Vagina (tissue), 2 donors: ENCODE data around the gene RCAN3. TPM values are rescaled to one million over a fixed set of nuclear protein-coding genes. Genes with fewer than 3 reads are reported as not detected.

Experiments used
- DNase-seq, 2 donors: peaks; one replicate each; pipeline ENCODE4 v3.0.0-alpha.2; 2017; ENCODE audit errors: extremely low spot score in 2 of 2
- H3K27ac ChIP-seq: fragments of 200-600 bp; sonication (generic); one replicate; pipeline ENCODE4 v1.5.1; 2019
- H3K27me3 ChIP-seq: fragments of 200-600 bp; sonication (generic); one replicate; pipeline ENCODE4 v1.5.1; 2019
- H3K36me3 ChIP-seq, 2 donors: fragments of 200-600 bp; sonication (generic); one replicate each; pipeline ENCODE4 v1.5.1; 2017 to 2019
- H3K4me1 ChIP-seq: fragments of 200-600 bp; sonication (generic); one replicate; pipeline ENCODE4 v1.5.1; 2019
- H3K4me3 ChIP-seq, 2 donors: fragments of 200-600 bp; sonication (generic); 1 replicate in 1 of 2; 2 replicates in 1 of 2; pipeline ENCODE4 v1.5.1; 2016 to 2019
- H3K9me3 ChIP-seq: fragments of 200-600 bp; sonication (generic); one replicate; pipeline ENCODE4 v1.5.1; 2019
- CTCF ChIP-seq, 3 experiments: fragments of 450-650 bp in 2 of 3; fragments of 200-600 bp in 1 of 3; sonication (generic) in 1 of 3; IDR thresholded peaks; one replicate each; pipeline ENCODE4 v1.5.1; 2017 to 2019; ENCODE audit warnings: antibody characterized with exemption in 3 of 3, mild to moderate bottlenecking in 2 of 3, moderate library complexity in 2 of 3
- POLR2A ChIP-seq, 2 donors: fragments of 450-650 bp; IDR thresholded peaks; one replicate each; pipeline ENCODE4 v1.6.1; 2017; ENCODE audit warnings: antibody characterized with exemption in 2 of 2, mild to moderate bottlenecking in 2 of 2, moderate library complexity in 2 of 2
- POLR2AphosphoS5 ChIP-seq, 2 donors: sonication (generic); formaldehyde crosslinking; IDR thresholded peaks; one replicate each; pipeline ENCODE4 v1.9.0; 2017; ENCODE audit warnings: antibody characterized with exemption in 2 of 2, mild to moderate bottlenecking in 2 of 2, low read depth in 1 of 2; ENCODE audit not compliant: insufficient read depth in 1 of 2
- intact Hi-C: fragments of 100-400 bp; cut with DNase I; formaldehyde crosslinking; loops from one replicate; pipeline ENCODE4 v1.15.1; 2023
- total RNA-seq: library from RNA; depleted of rRNA; stranded (reverse); fragments of >200 nt; gene quantifications from one replicate; pipeline ENCODE4 v1.2.3, GENCODE V29; 2016

The RCAN3 gene
- total RNA-seq, 1 donor from 2014 or later = 11.3 TPM

- TF ChIP-seq POLR2A (IDR thresholded peaks at IDR 0.05) (no peak), POLR2AphosphoS5 (IDR thresholded peaks at IDR 0.05; ENCODE audit: insufficient read depth in 1 of 2, low read depth in 1 of 2) (no peak), CTCF (IDR thresholded peaks at IDR 0.05) (no peak)
Measured at GRCh38 chr1:24551960-24552571, 49.4 kb downstream of the RCAN3 start.

GRCh38 chr1:24553931-24554330, 51.3 kb downstream of the RCAN3 start:
- Histone ChIP-seq H3K4me3 (no peak overlapping the region), H3K27ac (no peak overlapping the region), H3K27me3 (no peaks in the 10 kb centered on the region), H3K9me3 (no peaks in the 10 kb centered on the region), H3K36me3 (no peaks in the 10 kb centered on the region), H3K4me1 (peaks cover 9% of the 10 kb centered on the region)
- no peak for TF ChIP-seq CTCF (IDR thresholded peaks at IDR 0.05)
- TF ChIP-seq POLR2A (IDR thresholded peaks at IDR 0.05) = no peak
- TF ChIP-seq POLR2AphosphoS5 (IDR thresholded peaks at IDR 0.05; ENCODE audit: insufficient read depth in 1 of 2, low read depth in 1 of 2) = no peak
- DNase-seq = no peak
- intact Hi-C loops = no loop called here

More at GRCh38 chr1:24551960-24552571, 49.4 kb downstream of the RCAN3 start:
- intact Hi-C loops = no loop called here
- Histone ChIP-seq H3K27me3 (no peaks in the 10 kb centered on the region), H3K4me3 (no peak overlapping the region), H3K4me1 (peaks cover 9% of the 10 kb centered on the region), H3K36me3 (no peaks in the 10 kb centered on the region), H3K9me3 (no peaks in the 10 kb centered on the region), H3K27ac (no peak overlapping the region)
- no peak for DNase-seq

- H3K4me1 ChIP-seq = peaks cover 9% of the 10 kb centered on the region
- no peak for TF ChIP-seq POLR2A (IDR thresholded peaks at IDR 0.05)
- no peak for TF ChIP-seq POLR2AphosphoS5 (IDR thresholded peaks at IDR 0.05; ENCODE audit: insufficient read depth in 1 of 2, low read depth in 1 of 2)
- no peak for TF ChIP-seq CTCF (IDR thresholded peaks at IDR 0.05)
- H3K9me3 ChIP-seq = no peaks in the 10 kb centered on the region
- DNase-seq = no peak
- no peak overlapping the region for H3K27ac ChIP-seq
- intact Hi-C loops = no loop called here
- no peaks in the 10 kb centered on the region for H3K36me3 ChIP-seq
- no peaks in the 10 kb centered on the region for H3K27me3 ChIP-seq
- H3K4me3 ChIP-seq = no peak overlapping the region
Measured at GRCh38 chr1:24554714-24555113, 52.1 kb downstream of the RCAN3 start.

- peak within 1 kb of the TSS; percentile 19 to 37 for H3K4me3 ChIP-seq
- no peaks in the 10 kb centered on the region for H3K9me3 ChIP-seq
- TF ChIP-seq POLR2AphosphoS5 (IDR thresholded peaks at IDR 0.05; ENCODE audit: insufficient read depth in 1 of 2, low read depth in 1 of 2) = no peak
- TF ChIP-seq CTCF (IDR thresholded peaks at IDR 0.05) = no peak
- no peak for TF ChIP-seq POLR2A (IDR thresholded peaks at IDR 0.05)
- no peak for DNase-seq
- no peaks in the 10 kb centered on the region for H3K36me3 ChIP-seq
- intact Hi-C loops = no loop called here
- H3K27me3 ChIP-seq = no peaks in the 10 kb centered on the region
- H3K4me1 ChIP-seq = peaks cover 9% of the 10 kb centered on the region
- H3K27ac ChIP-seq = no peak within 1 kb of the TSS
Measured at GRCh38 chr1:24555591-24556413, 53.2 kb downstream of the RCAN3 start, which contains the start of gene NCMAP. Gene NCMAP, plus strand, starts transcription at chr1:24556087. Its CDS starts 39,344 bp downstream, at chr1:24595431.

GRCh38 chr1:24556414-24556795, 53.8 kb downstream of the RCAN3 start:
- no peaks in the 10 kb centered on the region for H3K9me3 ChIP-seq
- no peaks in the 10 kb centered on the region for H3K36me3 ChIP-seq
- intact Hi-C loops = no loop called here
- DNase-seq = no peak
- no peak for TF ChIP-seq POLR2A (IDR thresholded peaks at IDR 0.05)
- no peak for TF ChIP-seq CTCF (IDR thresholded peaks at IDR 0.05)
- TF ChIP-seq POLR2AphosphoS5 (IDR thresholded peaks at IDR 0.05; ENCODE audit: insufficient read depth in 1 of 2, low read depth in 1 of 2) = no peak
- H3K27ac ChIP-seq = no peak overlapping the region
- H3K4me1 ChIP-seq = peaks cover 9% of the 10 kb centered on the region
- peak overlapping the region; percentile 19 to 37 for H3K4me3 ChIP-seq
- no peaks in the 10 kb centered on the region for H3K27me3 ChIP-seq
